Measurements from ENCODE around the gene ZNF761. TPM values are rescaled to one million over a fixed set of nuclear protein-coding genes. Genes with fewer than 3 reads are reported as not detected.
A peak's percentile ranks its signal among the peaks of the same experiment; 100 is the strongest.
"Not testable (repeated sequence)": the region's sequence is repeated elsewhere in the genome, so short reads cannot be mapped to it uniquely, and the experiment has no call there.

Gene ZNF761
- total RNA-seq, 1 experiment from 2014 or later = 17.7 TPM

DNA sequence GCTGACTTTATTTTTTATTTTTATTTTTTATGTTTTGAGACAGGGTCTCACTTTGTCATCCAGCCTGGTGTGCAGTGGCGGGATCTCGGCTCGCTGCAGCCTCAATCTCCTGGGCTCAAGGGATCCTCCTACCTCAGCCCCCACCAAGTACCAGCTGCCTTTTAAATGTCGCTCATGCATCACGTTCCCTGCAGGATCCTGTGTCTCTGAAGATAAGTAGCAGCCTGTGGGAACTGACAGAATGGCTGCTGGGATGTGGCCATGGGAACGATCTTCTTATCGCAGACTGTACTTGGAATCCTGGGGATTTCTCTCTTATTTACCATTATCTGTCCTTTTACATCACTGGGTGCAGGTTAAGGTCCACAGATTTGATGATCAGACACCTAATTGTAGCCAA, 71.4 kb downstream of the ZNF761 start:
- in situ Hi-C loops (cut with HindIII; ENCODE audit: low sequenced_read_pairs) = not testable (repeated sequence)
- peak; percentile 11 for DNase-seq (ENCODE audit: low spot score)

DNA sequence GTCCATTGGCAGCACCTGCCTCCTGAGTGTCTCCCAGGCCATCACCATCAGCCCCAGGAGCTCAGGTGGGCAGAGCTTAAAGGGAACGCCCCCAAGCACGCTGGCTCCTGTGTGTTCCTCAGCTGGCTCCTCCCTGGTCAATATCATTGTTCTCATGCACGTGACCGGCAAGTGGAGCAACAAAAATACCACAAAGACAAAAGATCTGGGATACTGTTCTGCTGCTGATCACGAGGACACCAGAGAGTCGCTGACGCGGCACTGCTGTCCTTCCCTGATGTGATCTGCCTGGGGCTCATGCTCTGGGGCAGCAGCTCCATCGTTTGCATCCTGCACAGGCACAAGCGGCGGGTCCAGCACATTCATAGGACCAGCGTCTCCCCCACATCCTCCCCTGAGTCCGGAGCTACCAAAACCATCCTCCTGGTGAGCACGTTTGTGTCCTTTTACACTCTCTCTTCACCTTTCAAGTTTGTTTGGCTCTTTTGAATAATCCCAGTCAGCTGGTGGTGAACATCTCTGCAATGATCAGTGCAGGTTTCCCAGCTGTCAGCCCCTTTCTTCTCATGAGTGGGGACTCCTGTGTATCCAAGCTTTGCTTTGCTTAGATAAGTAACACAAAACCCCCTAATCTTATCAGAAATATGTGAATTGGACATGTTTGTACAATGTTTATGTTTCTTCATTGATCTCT, 72.0 kb downstream of the ZNF761 start:
- in situ Hi-C loops (cut with HindIII; ENCODE audit: low sequenced_read_pairs) = not testable (repeated sequence)
- DNase-seq (ENCODE audit: low spot score) = peak; percentile 50

DNA sequence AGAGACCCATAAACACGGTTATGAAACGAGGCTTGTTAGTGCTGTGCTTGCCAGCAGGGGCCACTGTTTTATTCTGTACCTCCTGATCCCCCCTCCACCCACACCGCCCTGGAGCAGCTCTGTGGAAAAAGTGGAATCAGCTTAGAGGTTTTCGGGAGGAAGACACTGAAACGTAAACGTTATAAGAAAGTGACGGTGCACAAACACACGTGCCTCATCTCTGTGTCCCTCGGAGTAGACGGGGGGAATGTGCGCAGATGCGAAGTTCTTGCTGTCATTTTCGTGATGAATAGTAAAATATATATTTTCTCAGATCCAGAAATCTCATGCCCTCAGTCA, 72.5 kb downstream of the ZNF761 start:
- in situ Hi-C loops (cut with HindIII; ENCODE audit: low sequenced_read_pairs) = not testable (repeated sequence)
- DNase-seq (ENCODE audit: low spot score) = peak; percentile 71

DNA sequence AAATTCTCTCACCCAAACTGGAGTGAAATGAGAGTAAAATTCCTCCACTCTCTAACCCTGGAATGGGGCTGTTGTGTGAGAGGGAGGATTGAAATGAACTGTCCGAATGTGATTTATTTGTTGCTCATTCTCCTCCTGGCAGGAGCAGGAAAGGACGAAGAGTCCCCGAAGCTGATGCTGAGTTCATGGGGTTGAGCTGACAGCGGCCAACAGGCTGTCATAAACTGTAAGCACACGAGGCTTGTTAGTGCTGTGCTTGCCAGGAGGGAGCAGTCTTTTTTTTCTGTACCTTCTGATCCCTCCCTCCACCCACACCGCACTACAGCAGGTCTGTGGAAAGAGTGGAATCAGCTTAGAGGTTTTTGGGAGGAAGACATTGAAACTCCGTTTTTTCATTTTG, 73.1 kb downstream of the ZNF761 start:
- in situ Hi-C loops (cut with HindIII; ENCODE audit: low sequenced_read_pairs) = no loop called here

DNA sequence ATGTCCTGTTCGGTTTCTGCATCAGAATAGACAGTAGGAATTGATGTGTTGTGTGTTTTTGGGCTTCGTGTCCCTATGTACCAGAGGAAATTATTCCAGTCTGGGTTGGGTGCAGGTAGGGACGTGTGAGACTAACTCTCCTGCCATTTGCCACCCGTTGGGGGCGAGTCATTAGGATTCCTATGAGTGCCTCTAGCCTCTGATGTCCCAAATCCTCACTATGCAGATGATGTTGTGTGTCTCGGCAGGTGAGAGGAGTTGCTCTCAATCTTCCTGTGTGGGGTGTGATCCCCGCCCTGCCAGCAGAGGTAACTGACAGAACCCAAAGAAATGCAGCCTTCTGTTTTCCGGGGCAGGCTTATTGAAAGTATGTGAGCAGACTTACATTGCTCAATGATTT, 74.9 kb downstream of the ZNF761 start:
- in situ Hi-C loops (cut with HindIII; ENCODE audit: low sequenced_read_pairs) = no loop called here

More for the DNA sequence above, 73.1 kb downstream of the ZNF761 start:
- peak; percentile 56 for DNase-seq (ENCODE audit: low spot score)

More for the DNA sequence above, 74.9 kb downstream of the ZNF761 start:
- no peak for DNase-seq (ENCODE audit: low spot score)

Other genes with a start within 250 kb of the ZNF761 start
- not detected in 2 replicates for gene ZNF665, start 238.6 kb upstream of the ZNF761 start, total RNA-seq (2014; rRNA removed; shearing (Covaris generic))
- not detected in 2 replicates for gene ZNF677, start 177.1 kb upstream of the ZNF761 start, total RNA-seq (2014; rRNA removed; shearing (Covaris generic))
- gene VN1R2, start 173.7 kb upstream of the ZNF761 start, total RNA-seq (2014; rRNA removed; shearing (Covaris generic)) = not detected in 2 replicates
- not detected in 2 replicates for gene VN1R4, start 164.3 kb upstream of the ZNF761 start, total RNA-seq (2014; rRNA removed; shearing (Covaris generic))
- gene ZNF845, start 98.2 kb upstream of the ZNF761 start, total RNA-seq (2014; rRNA removed; shearing (Covaris generic)) = 10.0 and 11.5 TPM in 2 replicates
- 11.9 and 23.0 TPM in 2 replicates for gene ZNF525, start 66.3 kb upstream of the ZNF761 start, total RNA-seq (2014; rRNA removed; shearing (Covaris generic))
- gene ZNF765, start 36.8 kb upstream of the ZNF761 start, total RNA-seq (2014; rRNA removed; shearing (Covaris generic)) = 10.3 and 13.8 TPM in 2 replicates
- gene ZNF813, start 35.7 kb downstream of the ZNF761 start, total RNA-seq (2014; rRNA removed; shearing (Covaris generic)) = 0.37 and 0.75 TPM in 2 replicates
- gene ZNF331, start 106.2 kb downstream of the ZNF761 start, total RNA-seq (2014; rRNA removed; shearing (Covaris generic)) = 4.2 and 10.6 TPM in 2 replicates
- not detected in 2 replicates for gene DPRX, start 200.0 kb downstream of the ZNF761 start, total RNA-seq (2014; rRNA removed; shearing (Covaris generic))